Neutrophil (primary cell): ENCODE results near the gene C16orf54.
"Not testable (repeated sequence)": the region's sequence is repeated elsewhere in the genome, so short reads cannot be mapped to it uniquely, and the experiment has no call there.

Experiments
- H3K27ac ChIP-seq: fragments of 200-600 bp; sonication (generic); 2 replicates; pipeline ENCODE4 v1.5.1; 2016; ENCODE audit warnings: mild to moderate bottlenecking, moderate library complexity
- H3K27me3 ChIP-seq: fragments of 200-600 bp; sonication (generic); 2 replicates; pipeline ENCODE4 v1.6.0; 2016; ENCODE audit warnings: mild to moderate bottlenecking
- H3K36me3 ChIP-seq: fragments of 200-600 bp; sonication (generic); 2 replicates; pipeline ENCODE4 v1.5.1; 2017
- H3K4me1 ChIP-seq, 2 experiments: fragments of 200-600 bp in 1 of 2; sonication (generic) in 1 of 2; 1 replicate in 1 of 2; 2 replicates in 1 of 2; pipeline versions ENCODE4 v1.5.1 to v1.6.1; 2013 to 2016; ENCODE audit warnings: low read depth in 1 of 2, low read length in 1 of 2, mild to moderate bottlenecking in 1 of 2, moderate library complexity in 1 of 2; ENCODE audit not compliant: control insufficient read depth in 1 of 2, insufficient read depth in 1 of 2
- H3K4me3 ChIP-seq, 2 experiments: fragments of 200-600 bp in 1 of 2; sonication (generic) in 1 of 2; 1 replicate in 1 of 2; 2 replicates in 1 of 2; pipeline ENCODE4 v1.5.1; 2013 to 2016; ENCODE audit warnings: low read depth in 1 of 2, low read length in 1 of 2, mild to moderate bottlenecking in 1 of 2, moderate library complexity in 1 of 2
- H3K9me3 ChIP-seq: fragments of 200-600 bp; sonication (generic); 2 replicates; pipeline ENCODE4 v1.5.1; 2016
- TF ChIP-seq, protein P1 (sequence below): fragments of 200-600 bp; sonication (generic); IDR thresholded peaks from 2 replicates; pipeline ENCODE4 v1.5.1; 2016; ENCODE audit warnings: antibody characterized with exemption

C16orf54 gene

DNA sequence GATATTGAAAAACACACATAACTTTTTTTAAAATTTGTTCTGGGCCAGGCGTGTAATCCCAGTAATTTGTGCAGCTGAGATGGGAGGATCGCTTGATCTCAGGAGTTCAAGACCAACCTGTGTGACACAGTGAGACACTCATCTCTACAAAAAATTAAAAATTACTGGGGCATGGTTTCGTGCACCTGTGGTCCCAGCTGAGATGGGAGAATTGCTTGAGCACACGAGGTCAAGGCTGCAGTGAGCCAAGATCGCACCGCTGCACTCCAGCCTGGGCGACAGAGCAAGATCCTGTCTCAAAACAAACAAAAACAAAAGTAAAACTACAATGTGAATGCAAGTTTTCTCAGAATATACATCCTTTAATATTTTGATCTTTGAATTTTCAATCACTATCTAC lies 15.1 kb downstream of the C16orf54 start:
- H3K27ac ChIP-seq = no peak overlapping the region
- no peaks in the 10 kb centered on the region for H3K27me3 ChIP-seq
- no peaks in the 10 kb centered on the region for H3K9me3 ChIP-seq
- H3K4me3 ChIP-seq = no peak overlapping the region
- H3K4me1 ChIP-seq = peaks cover 12 to 22% of the 10 kb centered on the region in 2 experiments
- H3K36me3 ChIP-seq = no peaks in the 10 kb centered on the region
- TF ChIP-seq, protein P1, sequence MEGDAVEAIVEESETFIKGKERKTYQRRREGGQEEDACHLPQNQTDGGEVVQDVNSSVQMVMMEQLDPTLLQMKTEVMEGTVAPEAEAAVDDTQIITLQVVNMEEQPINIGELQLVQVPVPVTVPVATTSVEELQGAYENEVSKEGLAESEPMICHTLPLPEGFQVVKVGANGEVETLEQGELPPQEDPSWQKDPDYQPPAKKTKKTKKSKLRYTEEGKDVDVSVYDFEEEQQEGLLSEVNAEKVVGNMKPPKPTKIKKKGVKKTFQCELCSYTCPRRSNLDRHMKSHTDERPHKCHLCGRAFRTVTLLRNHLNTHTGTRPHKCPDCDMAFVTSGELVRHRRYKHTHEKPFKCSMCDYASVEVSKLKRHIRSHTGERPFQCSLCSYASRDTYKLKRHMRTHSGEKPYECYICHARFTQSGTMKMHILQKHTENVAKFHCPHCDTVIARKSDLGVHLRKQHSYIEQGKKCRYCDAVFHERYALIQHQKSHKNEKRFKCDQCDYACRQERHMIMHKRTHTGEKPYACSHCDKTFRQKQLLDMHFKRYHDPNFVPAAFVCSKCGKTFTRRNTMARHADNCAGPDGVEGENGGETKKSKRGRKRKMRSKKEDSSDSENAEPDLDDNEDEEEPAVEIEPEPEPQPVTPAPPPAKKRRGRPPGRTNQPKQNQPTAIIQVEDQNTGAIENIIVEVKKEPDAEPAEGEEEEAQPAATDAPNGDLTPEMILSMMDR = no peak

DNA sequence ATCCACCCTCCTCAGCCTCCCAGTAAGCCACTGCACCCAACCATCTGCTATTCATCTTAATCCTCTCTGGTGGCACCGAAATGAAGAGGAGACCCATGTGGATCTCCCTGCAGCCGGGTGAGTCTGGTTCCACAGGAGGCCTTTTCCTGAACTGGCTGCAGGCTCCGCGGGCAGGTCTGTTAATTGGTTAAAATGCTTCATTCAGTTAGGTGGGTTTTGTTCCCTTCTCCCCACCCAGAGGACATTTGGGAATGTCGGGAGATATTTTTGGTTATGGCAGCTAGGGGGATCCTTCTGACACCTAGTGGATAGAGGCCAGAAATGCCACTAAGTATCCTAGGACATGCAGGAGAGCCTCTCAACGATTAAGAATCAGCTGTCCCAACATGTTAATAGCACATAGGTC lies 16.7 kb downstream of the C16orf54 start:
- peak overlapping the region; percentile 3 for H3K27ac ChIP-seq
- H3K4me3 ChIP-seq = no peak overlapping the region
- peaks cover 0 to 6% of the 10 kb centered on the region in 2 experiments for H3K4me1 ChIP-seq
- TF ChIP-seq, protein P1 = no peak
- H3K9me3 ChIP-seq = no peaks in the 10 kb centered on the region
- no peaks in the 10 kb centered on the region for H3K27me3 ChIP-seq
- no peaks in the 10 kb centered on the region for H3K36me3 ChIP-seq

DNA sequence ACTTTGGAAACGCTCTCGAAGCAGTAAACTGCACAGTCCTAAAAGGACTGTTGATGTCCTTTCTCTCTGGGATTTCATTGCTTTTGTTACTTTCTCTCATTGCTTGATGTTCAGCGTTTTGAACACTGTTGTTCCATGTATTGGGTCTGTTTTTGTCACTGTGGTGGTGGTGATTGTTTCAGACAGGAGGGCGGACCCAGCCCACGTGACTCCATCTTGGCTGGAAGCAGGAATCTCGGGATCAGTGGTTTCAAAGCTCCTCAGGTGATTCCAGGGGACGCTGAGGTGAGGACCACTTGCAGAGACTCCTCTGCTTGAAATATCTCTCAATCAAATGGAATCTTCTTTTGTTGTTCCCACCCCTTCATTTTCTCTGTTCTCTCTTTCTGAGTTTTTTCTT lies 18.3 kb downstream of the C16orf54 start:
- Histone ChIP-seq H3K4me1 (peaks cover 0 to 6% of the 10 kb centered on the region in 2 experiments), H3K4me3 (no peak overlapping the region), H3K27ac (no peak overlapping the region), H3K9me3 (no peaks in the 10 kb centered on the region), H3K36me3 (no peaks in the 10 kb centered on the region), H3K27me3 (no peaks in the 10 kb centered on the region)
- TF ChIP-seq, protein P1 = no peak

DNA sequence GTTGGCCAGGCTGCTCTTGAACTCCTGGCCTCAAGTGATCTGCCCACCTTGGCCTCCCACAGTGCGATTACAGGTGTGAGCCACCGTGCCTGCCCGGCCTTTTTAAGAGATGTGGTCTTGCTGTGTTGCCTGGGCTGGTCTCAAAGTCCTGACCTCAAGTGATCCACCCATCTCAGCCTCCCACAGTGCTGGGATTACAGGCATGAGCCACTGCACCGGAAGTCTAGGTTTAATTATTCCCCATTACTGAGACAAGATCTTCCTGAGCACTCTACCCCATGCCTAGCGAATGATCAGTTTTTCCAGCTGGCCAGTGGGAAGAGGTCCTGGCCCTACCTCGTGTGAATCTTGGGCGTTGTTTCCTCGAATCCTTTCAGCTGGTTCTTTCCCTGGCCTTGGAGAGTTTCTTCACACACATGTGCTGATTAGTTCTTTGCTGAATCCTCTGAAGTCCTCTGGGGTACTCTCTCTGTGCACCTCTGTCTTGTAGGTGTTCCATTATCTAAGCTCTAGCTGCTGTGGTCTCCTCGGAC lies 18.9 kb downstream of the C16orf54 start:
- TF ChIP-seq, protein P1 = no peak
- H3K36me3 ChIP-seq = no peaks in the 10 kb centered on the region
- H3K9me3 ChIP-seq = no peaks in the 10 kb centered on the region
- peaks cover 0 to 6% of the 10 kb centered on the region in 2 experiments for H3K4me1 ChIP-seq
- no peak overlapping the region for H3K4me3 ChIP-seq
- H3K27me3 ChIP-seq = no peaks in the 10 kb centered on the region
- no peak overlapping the region for H3K27ac ChIP-seq

DNA sequence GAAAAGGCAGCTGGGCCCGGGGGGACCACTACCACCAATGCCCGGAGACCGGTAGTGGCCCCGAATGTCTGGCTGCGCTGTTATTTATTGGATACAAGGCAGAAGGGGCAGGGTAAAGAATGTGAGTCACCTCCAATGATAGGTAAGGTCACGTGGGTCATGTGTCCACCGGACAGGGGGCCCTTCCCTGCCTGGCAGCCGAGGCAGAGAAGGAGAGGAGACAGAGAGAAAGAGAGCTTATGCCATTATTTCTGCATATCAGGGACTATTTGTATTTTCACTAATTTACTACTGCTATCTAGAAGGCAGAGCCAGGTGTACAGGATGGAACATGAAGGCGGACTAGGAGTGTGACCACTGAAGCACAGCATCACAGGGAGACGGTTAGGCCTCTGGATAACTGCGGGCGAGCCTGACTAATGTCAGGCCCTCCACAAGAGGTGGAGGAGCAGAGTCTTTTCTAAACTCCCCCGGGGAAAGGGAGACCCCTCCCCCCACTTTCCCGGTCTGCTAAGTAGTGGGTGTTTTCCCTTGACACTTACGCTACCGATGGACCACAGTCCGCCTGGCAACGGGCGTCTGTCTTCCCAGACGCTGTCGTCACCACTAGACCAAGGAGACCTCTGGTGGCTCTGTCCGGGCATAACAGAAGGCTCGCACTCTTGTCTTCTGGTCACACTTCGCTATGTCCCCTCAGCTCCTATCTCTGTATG lies 24.5 kb downstream of the C16orf54 start:
- TF ChIP-seq, protein P1 = peak; percentile 71

More for the DNA sequence above, 24.5 kb downstream of the C16orf54 start:
- H3K4me1 ChIP-seq, H3K27ac ChIP-seq, H3K9me3 ChIP-seq, H3K27me3 ChIP-seq, H3K36me3 ChIP-seq: not testable (repeated sequence)
- peak overlapping the region in 1 of 2 experiments; percentile 28 for H3K4me3 ChIP-seq
